B cell (primary cell): ENCODE results near the gene PARVA.

Source experiments
- EZH2 ChIP-seq: IDR thresholded peaks from 2 replicates; pipeline ENCODE4 v1.6.1; 2012; ENCODE audit warnings: borderline replicate concordance, low read depth, mild to moderate bottlenecking, moderate library complexity, low read length; ENCODE audit not compliant: insufficient read depth, poor library complexity, severe bottlenecking
- TF ChIP-seq, protein P1 (sequence below): fragments of 200-600 bp; IDR thresholded peaks from one replicate; pipeline ENCODE4 v1.8.0; 2022; ENCODE audit warnings: antibody characterized with exemption, mild to moderate bottlenecking

- TF ChIP-seq, protein P1, sequence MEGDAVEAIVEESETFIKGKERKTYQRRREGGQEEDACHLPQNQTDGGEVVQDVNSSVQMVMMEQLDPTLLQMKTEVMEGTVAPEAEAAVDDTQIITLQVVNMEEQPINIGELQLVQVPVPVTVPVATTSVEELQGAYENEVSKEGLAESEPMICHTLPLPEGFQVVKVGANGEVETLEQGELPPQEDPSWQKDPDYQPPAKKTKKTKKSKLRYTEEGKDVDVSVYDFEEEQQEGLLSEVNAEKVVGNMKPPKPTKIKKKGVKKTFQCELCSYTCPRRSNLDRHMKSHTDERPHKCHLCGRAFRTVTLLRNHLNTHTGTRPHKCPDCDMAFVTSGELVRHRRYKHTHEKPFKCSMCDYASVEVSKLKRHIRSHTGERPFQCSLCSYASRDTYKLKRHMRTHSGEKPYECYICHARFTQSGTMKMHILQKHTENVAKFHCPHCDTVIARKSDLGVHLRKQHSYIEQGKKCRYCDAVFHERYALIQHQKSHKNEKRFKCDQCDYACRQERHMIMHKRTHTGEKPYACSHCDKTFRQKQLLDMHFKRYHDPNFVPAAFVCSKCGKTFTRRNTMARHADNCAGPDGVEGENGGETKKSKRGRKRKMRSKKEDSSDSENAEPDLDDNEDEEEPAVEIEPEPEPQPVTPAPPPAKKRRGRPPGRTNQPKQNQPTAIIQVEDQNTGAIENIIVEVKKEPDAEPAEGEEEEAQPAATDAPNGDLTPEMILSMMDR: no peak
- no peak for TF ChIP-seq EZH2
These were observed 204.6 kb downstream of the PARVA start for GRCh38 chr11:12581923-12582322.
